ENCODE measurements around the gene CYP3A7. TPM values are rescaled to one million over a fixed set of nuclear protein-coding genes. Genes with fewer than 3 reads are reported as not detected.

Gene CYP3A7
- total and polyA plus RNA-seq, 9 of the 15 experiments (the other 6 are each of a cell fraction or from before 2014, with no cell fraction given), result 0.20 TPM; not detected in 8

DNA sequence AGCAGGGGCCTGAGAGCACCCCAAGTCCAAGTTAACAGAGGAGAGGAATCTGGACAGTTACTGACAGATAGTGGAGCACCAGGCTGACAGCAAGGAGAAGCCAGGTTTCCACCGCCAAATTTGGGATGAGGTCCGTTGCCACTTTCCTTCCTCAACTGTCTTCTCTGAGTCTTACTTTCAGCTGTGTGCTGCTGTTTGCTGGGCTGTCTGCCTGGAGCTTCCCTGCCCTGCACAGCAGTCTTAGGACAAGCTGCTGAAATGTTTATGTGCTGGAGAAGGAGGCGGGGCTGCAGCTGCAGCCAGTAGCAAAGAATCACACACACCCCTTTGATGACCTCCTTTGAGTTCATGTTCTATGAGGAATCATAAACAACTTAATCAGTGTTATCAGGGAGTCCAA lies 17.4 kb upstream of the CYP3A7 start (continued):
- no peak for TF ChIP-seq SMAD4 (CRISPR knock-in tag; conservative IDR thresholded peaks at IDR 0.05)
- TF ChIP-seq, protein P1, sequence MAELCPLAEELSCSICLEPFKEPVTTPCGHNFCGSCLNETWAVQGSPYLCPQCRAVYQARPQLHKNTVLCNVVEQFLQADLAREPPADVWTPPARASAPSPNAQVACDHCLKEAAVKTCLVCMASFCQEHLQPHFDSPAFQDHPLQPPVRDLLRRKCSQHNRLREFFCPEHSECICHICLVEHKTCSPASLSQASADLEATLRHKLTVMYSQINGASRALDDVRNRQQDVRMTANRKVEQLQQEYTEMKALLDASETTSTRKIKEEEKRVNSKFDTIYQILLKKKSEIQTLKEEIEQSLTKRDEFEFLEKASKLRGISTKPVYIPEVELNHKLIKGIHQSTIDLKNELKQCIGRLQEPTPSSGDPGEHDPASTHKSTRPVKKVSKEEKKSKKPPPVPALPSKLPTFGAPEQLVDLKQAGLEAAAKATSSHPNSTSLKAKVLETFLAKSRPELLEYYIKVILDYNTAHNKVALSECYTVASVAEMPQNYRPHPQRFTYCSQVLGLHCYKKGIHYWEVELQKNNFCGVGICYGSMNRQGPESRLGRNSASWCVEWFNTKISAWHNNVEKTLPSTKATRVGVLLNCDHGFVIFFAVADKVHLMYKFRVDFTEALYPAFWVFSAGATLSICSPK (IDR thresholded peaks at IDR 0.05; ENCODE audit: borderline replicate concordance), result no peak
- no peak for TF ChIP-seq GTF2A2 (tag; IDR thresholded peaks at IDR 0.05)
- TF ChIP-seq JUND (IDR thresholded peaks at IDR 0.05; ENCODE audit: borderline replicate concordance, low read depth, low read length), result no peak
- no peak for TF ChIP-seq JUND (tag; IDR thresholded peaks at IDR 0.05; ENCODE audit: borderline replicate concordance, low read depth, low read length)
- TF ChIP-seq ZNF507 (tag; conservative IDR thresholded peaks at IDR 0.05), result no peak
- TF ChIP-seq CHD2 (IDR thresholded peaks at IDR 0.05; ENCODE audit: low read depth, low read length), result no peak
- TF ChIP-seq ZNF239 (CRISPR knock-in tag; IDR thresholded peaks at IDR 0.05), result no peak
- no peak for TF ChIP-seq SP2 (IDR thresholded peaks at IDR 0.05; ENCODE audit: extremely low read depth, low read depth, low read length, poor library complexity, severe bottlenecking)
- TF ChIP-seq IRF2 (CRISPR knock-in tag; IDR thresholded peaks at IDR 0.05), result no peak
- no peak for TF ChIP-seq KLF13 (tag; IDR thresholded peaks at IDR 0.05; ENCODE audit: borderline replicate concordance, low read depth)
- no peak for TF ChIP-seq SREBF1 (IDR thresholded peaks at IDR 0.05; ENCODE audit: borderline replicate concordance, low read depth, low read length)
- TF ChIP-seq TARDBP (IDR thresholded peaks at IDR 0.05), result no peak
- no peak for TF ChIP-seq YY1 (IDR thresholded peaks at IDR 0.05; ENCODE audit: borderline replicate concordance in 1 of 3, control insufficient read depth in 1 of 3, extremely low read depth in 1 of 3, insufficient read depth in 3 of 3, insufficient read length in 1 of 3, insufficient replicate concordance in 2 of 3, low read depth in 1 of 3, low read length in 2 of 3)
- no peak for TF ChIP-seq ZNF592 (IDR thresholded peaks at IDR 0.05)
- no peak for TF ChIP-seq PHTF2 (CRISPR knock-in tag; IDR thresholded peaks at IDR 0.05)
- no peak for TF ChIP-seq FOSL1 (tag; conservative IDR thresholded peaks at IDR 0.05)
- TF ChIP-seq, protein P2, sequence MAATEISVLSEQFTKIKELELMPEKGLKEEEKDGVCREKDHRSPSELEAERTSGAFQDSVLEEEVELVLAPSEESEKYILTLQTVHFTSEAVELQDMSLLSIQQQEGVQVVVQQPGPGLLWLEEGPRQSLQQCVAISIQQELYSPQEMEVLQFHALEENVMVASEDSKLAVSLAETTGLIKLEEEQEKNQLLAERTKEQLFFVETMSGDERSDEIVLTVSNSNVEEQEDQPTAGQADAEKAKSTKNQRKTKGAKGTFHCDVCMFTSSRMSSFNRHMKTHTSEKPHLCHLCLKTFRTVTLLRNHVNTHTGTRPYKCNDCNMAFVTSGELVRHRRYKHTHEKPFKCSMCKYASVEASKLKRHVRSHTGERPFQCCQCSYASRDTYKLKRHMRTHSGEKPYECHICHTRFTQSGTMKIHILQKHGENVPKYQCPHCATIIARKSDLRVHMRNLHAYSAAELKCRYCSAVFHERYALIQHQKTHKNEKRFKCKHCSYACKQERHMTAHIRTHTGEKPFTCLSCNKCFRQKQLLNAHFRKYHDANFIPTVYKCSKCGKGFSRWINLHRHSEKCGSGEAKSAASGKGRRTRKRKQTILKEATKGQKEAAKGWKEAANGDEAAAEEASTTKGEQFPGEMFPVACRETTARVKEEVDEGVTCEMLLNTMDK (IDR thresholded peaks at IDR 0.05; ENCODE audit: borderline replicate concordance, insufficient read depth, low read depth, low read length, poor library complexity, severe bottlenecking), result no peak
